8988T (cell line): Measurements from ENCODE around the gene TAS1R2.

Experiments used
- DNase-seq: peaks from one replicate; pipeline ENCODE4 v3.0.0; 2011

The TAS1R2 gene

GRCh38 chr1:18796950-18797349, 62.5 kb downstream of the TAS1R2 start:
- DNase-seq: no peak

- no peak for DNase-seq
Observed at GRCh38 chr1:18795002-18795689, 64.3 kb downstream of the TAS1R2 start.

- peak; percentile 45 for DNase-seq
Observed at GRCh38 chr1:18794561-18794960, 64.9 kb downstream of the TAS1R2 start.

- no peak for DNase-seq
Observed at GRCh38 chr1:18794051-18794450, 65.4 kb downstream of the TAS1R2 start.

GRCh38 chr1:18793164-18793563, 66.3 kb downstream of the TAS1R2 start:
- DNase-seq: no peak

GRCh38 chr1:18792747-18793146, 66.7 kb downstream of the TAS1R2 start:
- DNase-seq: no peak
